Renal cortical epithelial cell (primary cell): ENCODE results near the gene TRIM56. TPM values are rescaled to one million over a fixed set of nuclear protein-coding genes. Genes with fewer than 3 reads are reported as not detected.
"Not testable (repeated sequence)": the region's sequence is repeated elsewhere in the genome, so short reads cannot be mapped to it uniquely, and the experiment has no call there.

ENCODE experiments used
- DNase-seq: peaks from one replicate; pipeline ENCODE4 v3.0.0-alpha.2; 2011; ENCODE audit warnings: low read depth
- total RNA-seq: library from RNA; depleted of rRNA; stranded (reverse); fragments of >200 nt; gene quantifications from 2 replicates; pipeline ENCODE4 v1.2.3, GENCODE V29; 2014

The TRIM56 gene
- total RNA-seq, 1 donor from 2014 or later = 43.8 TPM

GRCh38 chr7:101113836-101114235 lies 28.6 kb downstream of the TRIM56 start:
- no peak for DNase-seq

GRCh38 chr7:101114492-101114891 lies 29.2 kb downstream of the TRIM56 start:
- DNase-seq = no peak

- DNase-seq = no peak
Observed at GRCh38 chr7:101115215-101115614, 29.9 kb downstream of the TRIM56 start.

DNA sequence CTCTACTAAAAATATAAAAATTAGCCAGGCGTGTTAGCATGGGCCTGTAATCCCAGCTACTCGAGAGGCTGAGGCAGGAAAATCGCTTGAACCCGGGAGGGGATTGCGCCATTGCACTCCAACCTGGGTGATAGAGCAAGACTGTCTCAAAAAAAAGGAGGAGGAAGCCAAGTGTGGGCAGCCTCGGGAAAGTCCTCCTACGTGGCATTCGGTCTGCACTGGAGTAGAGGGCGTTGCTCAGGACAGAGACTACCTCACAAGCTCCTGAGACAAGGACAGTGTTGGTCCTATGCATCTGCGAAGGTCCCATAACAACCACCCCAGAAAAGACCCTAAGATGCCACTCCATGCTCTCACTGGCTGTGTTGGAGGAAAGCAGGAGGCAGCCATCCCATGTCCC lies 31.6 kb downstream of the TRIM56 start:
- DNase-seq = no peak

DNA sequence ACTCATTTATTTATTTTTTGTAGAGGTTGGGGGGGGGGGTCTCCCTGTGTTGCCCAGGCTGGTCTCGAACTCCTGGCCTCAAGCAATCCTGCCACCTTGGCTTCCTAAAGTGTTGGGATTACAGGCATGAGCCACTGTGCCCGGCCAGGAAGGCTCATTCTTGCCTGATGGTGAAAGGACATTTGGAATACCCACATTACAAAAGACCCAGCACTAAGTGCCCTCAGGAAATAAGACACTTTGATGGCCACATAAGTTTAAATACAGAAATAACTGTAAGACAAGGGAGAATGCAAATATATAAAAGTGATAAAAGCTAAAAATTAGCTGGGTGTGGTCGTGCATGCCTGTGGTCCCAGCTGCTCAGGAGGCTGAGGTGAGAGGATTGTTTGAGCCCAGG lies 33.6 kb downstream of the TRIM56 start:
- no peak for DNase-seq

- no peak for DNase-seq
Observed at GRCh38 chr7:101119876-101120275, 34.6 kb downstream of the TRIM56 start.

GRCh38 chr7:101120315-101120714 lies 35.0 kb downstream of the TRIM56 start:
- no peak for DNase-seq

- DNase-seq = not testable (repeated sequence)
Observed at GRCh38 chr7:101121631-101121990, 36.3 kb downstream of the TRIM56 start.

- peak; percentile 95 for DNase-seq
Observed at GRCh38 chr7:101121991-101122932, 37.0 kb downstream of the TRIM56 start.

DNA sequence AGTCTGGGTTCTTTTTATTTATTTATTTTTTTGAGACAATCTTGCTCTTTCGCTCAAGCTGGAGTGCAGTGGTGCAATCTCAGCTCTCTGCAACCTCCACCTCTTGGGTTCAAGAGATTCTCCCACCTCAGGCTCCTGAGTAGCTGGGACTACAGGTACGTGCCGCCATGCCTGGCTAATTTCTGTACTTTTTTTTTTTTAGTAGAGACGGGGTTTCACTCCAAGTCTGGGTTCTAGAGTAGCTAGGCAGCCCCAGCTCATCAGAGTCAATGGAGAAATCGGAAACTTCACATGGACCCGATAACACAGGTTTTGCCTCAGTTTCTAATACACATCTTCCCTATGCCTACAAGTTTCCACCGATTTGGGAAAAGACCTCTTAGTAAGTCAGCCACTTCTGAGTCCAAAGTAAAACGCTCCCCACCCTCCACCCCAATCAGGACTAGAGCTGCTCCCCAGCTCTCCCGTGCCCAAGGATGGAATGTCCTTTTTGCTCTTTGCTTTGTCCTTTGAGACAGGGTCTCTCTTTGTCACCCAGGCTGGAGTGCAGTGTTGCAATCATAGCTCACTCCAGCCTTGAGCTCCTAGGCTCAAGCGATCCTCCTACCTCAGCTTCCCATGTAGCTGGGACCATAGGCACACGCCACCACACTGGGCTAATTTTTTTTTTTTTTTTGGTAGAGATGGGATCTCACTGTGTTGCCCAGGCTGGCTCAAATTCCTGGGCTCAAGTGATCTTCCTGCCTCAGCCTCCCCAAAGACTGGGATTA lies 37.8 kb downstream of the TRIM56 start:
- no peak for DNase-seq

GRCh38 chr7:101123703-101124068 lies 38.4 kb downstream of the TRIM56 start:
- DNase-seq = no peak

DNA sequence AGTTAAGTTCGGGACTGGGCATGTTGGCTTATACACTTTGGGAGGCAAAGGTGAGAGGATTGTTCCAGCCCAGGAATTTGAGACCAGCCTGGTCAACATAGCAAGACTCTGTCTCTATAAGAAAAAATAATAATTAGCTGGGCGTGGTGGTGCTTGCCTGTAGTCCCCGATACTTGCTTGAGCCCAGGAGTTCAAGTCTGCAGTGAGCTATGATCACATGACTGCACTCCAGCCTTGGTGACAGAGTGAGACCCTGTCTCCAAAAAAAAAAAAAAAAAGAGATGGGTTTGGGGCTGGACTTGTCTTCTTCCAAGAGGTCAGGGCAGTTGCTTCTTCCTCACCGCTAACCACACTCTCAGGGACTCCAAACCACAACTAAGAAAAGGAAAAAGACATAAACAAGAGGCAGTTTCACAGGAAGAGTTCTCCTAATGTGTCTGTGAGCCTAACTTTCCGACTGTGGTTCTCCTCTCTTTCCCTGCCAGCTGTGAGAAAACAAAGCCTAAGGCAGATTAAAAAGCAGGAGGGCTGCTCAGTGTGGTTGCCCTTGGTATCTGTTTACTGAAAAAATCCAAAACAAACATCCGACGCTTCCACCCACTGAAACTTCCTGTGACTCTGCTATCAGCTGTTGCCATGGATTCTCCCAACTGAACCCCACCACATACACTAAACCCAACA lies 39.2 kb downstream of the TRIM56 start:
- DNase-seq = peak; percentile 92

GRCh38 chr7:101125989-101126650 lies 40.8 kb downstream of the TRIM56 start:
- DNase-seq = peak; percentile 71

DNA sequence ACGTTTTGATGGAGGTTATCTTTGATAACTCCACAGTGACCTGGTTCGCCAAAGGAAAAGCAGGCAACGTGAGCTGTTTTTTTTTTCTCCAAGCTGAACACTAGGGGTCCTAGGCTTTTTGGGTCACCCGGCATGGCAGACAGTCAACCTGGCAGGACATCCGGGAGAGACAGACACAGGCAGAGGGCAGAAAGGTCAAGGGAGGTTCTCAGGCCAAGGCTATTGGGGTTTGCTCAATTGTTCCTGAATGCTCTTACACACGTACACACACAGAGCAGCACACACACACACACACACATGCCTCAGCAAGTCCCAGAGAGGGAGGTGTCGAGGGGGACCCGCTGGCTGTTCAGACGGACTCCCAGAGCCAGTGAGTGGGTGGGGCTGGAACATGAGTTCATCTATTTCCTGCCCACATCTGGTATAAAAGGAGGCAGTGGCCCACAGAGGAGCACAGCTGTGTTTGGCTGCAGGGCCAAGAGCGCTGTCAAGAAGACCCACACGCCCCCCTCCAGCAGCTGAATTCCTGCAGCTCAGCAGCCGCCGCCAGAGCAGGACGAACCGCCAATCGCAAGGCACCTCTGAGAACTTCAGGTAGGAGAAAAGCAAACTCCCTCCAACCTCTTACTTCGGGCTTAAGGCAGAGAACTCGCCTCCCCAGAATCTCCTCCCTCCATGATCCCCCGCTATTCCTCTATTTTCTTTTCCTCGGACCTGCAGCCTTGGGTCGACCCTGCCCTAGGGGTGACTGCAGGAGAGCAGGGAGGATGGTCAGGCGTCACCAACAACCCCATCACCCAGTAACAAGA lies 41.6 kb downstream of the TRIM56 start, which contains the start of gene SERPINE1:
Gene SERPINE1, plus strand, starts transcription at position 454 of the 809 bp plus-strand sequence. CDS start 1,290 bp downstream, outside the sequence.
- DNase-seq = peak; percentile 95

GRCh38 chr7:101127460-101128039 lies 42.3 kb downstream of the TRIM56 start:
- no peak for DNase-seq

- DNase-seq = no peak
Observed at GRCh38 chr7:101128040-101128834, 43.0 kb downstream of the TRIM56 start.

DNA sequence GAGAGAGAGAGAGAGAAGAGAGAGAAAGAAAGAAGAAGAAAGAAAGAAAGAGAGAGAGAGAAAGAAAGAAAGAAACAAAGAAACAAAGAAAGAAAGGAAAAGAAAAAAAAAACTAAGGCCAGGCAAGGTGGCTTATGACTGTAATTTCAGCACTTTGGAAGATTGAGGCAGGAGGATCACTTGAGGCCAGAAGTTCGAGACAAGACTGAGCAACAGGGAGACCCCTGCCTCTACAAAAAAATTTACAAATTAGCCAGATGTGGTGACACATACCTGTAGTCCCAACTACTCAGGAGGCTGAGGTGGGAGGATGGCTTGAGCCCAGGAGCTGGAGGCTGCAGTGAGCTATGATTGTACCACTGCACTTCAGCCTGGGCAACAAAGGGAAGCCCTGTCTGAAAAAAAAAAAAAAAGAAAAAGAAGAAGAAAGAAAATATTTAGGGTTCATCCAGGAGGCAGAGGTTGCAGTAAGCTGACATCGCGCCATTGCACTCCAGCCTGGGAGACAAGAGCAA lies 44.4 kb downstream of the TRIM56 start:
- DNase-seq = no peak

GRCh38 chr7:101132626-101133600 lies 47.6 kb downstream of the TRIM56 start:
- not testable (repeated sequence) for DNase-seq
